Measurements from ENCODE around the gene PMEPA1. TPM values are rescaled to one million over a fixed set of nuclear protein-coding genes. Genes with fewer than 3 reads are reported as not detected.

The PMEPA1 gene
- total RNA-seq, 1 donor from 2014 or later = 61.3 TPM

DNA sequence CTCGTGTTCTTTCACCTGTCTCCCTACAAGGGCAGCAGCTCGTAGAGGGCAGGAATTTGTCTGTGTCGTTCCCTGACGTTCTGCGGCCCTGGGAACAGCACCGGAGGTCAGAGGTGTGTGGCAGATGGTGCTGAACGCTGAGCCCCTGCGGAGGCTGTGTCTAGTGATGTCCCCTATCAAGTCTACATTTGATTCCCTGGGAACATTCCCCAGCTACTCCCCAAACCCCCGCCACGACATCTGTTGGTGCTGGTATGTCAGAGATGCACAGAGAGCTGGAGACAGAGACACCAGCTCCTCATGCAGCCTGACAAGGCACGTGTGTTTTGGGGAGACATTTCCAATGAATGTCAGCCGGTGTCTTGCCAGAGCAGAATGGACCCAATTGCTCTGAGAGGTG, 7.7 kb downstream of the PMEPA1 start:
- no peak for DNase-seq (ENCODE audit: low spot score)
- no peak overlapping the region for H3K4me3 Mint-ChIP-seq (ENCODE audit: unreplicated experiment)
- peaks cover 14% of the 10 kb centered on the region for H3K36me3 Mint-ChIP-seq (ENCODE audit: low read depth, unreplicated experiment)
- H3K27ac Mint-ChIP-seq (ENCODE audit: unreplicated experiment) = no peak overlapping the region
- H3K4me1 Mint-ChIP-seq (ENCODE audit: unreplicated experiment) = peaks cover 59% of the 10 kb centered on the region
- TF ChIP-seq, protein P1, sequence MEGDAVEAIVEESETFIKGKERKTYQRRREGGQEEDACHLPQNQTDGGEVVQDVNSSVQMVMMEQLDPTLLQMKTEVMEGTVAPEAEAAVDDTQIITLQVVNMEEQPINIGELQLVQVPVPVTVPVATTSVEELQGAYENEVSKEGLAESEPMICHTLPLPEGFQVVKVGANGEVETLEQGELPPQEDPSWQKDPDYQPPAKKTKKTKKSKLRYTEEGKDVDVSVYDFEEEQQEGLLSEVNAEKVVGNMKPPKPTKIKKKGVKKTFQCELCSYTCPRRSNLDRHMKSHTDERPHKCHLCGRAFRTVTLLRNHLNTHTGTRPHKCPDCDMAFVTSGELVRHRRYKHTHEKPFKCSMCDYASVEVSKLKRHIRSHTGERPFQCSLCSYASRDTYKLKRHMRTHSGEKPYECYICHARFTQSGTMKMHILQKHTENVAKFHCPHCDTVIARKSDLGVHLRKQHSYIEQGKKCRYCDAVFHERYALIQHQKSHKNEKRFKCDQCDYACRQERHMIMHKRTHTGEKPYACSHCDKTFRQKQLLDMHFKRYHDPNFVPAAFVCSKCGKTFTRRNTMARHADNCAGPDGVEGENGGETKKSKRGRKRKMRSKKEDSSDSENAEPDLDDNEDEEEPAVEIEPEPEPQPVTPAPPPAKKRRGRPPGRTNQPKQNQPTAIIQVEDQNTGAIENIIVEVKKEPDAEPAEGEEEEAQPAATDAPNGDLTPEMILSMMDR (IDR thresholded peaks at IDR 0.05; ENCODE audit: unreplicated experiment) = no peak
- H3K9me3 Mint-ChIP-seq (ENCODE audit: unreplicated experiment) = no peaks in the 10 kb centered on the region
- H3K27me3 Mint-ChIP-seq (ENCODE audit: unreplicated experiment) = peaks cover 7% of the 10 kb centered on the region

DNA sequence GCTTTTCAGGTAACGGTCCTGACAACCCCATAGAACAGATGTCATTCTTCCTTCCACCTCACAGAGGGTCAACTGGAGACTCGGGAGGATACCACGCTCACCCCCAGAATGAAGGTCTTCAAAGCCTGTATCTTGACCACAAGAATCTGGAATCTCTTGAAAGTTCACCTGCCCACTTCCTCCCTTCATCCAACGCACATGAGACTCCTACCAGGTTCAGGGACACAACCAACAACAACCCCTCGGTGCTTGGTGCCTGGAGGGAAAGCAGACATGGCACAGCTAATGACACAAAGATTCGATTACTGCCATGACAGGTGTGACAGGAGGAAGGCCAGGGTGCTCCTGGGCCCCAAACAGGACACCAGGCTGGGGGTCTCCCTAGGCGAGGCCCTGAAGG, 8.2 kb downstream of the PMEPA1 start:
- Mint-ChIP-seq H3K27ac (ENCODE audit: unreplicated experiment) (no peak overlapping the region), H3K4me3 (ENCODE audit: unreplicated experiment) (no peak overlapping the region), H3K9me3 (ENCODE audit: unreplicated experiment) (no peaks in the 10 kb centered on the region), H3K27me3 (ENCODE audit: unreplicated experiment) (peaks cover 11% of the 10 kb centered on the region), H3K36me3 (ENCODE audit: low read depth, unreplicated experiment) (peaks cover 11% of the 10 kb centered on the region), H3K4me1 (ENCODE audit: unreplicated experiment) (peaks cover 59% of the 10 kb centered on the region)
- no peak for DNase-seq (ENCODE audit: low spot score)
- TF ChIP-seq, protein P1 (IDR thresholded peaks at IDR 0.05; ENCODE audit: unreplicated experiment) = no peak

DNA sequence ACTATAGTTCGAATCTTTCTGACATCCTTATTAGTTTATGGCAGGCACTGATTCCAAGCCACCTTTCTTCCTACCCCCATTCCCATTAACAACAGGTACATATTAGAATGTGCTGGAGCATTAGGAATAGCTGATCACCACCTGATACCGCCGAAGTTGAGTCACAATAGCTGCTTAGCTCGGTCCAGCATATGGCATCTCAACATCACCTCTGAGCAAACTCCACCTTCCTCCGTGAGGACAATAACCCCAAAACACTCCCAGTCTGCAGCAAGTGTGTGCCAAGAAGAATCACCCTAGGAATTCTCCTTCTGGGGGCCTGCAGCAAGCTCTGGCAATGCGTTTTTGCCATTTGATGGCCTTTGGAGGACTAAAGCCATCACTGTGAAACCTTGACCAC, 8.7 kb downstream of the PMEPA1 start:
- DNase-seq (ENCODE audit: low spot score) = no peak
- no peaks in the 10 kb centered on the region for H3K9me3 Mint-ChIP-seq (ENCODE audit: unreplicated experiment)
- H3K4me1 Mint-ChIP-seq (ENCODE audit: unreplicated experiment) = peaks cover 58% of the 10 kb centered on the region
- H3K27me3 Mint-ChIP-seq (ENCODE audit: unreplicated experiment) = peaks cover 13% of the 10 kb centered on the region
- H3K4me3 Mint-ChIP-seq (ENCODE audit: unreplicated experiment) = no peak overlapping the region
- TF ChIP-seq, protein P1 (IDR thresholded peaks at IDR 0.05; ENCODE audit: unreplicated experiment) = no peak
- H3K36me3 Mint-ChIP-seq (ENCODE audit: low read depth, unreplicated experiment) = peaks cover 11% of the 10 kb centered on the region
- H3K27ac Mint-ChIP-seq (ENCODE audit: unreplicated experiment) = no peak overlapping the region

DNA sequence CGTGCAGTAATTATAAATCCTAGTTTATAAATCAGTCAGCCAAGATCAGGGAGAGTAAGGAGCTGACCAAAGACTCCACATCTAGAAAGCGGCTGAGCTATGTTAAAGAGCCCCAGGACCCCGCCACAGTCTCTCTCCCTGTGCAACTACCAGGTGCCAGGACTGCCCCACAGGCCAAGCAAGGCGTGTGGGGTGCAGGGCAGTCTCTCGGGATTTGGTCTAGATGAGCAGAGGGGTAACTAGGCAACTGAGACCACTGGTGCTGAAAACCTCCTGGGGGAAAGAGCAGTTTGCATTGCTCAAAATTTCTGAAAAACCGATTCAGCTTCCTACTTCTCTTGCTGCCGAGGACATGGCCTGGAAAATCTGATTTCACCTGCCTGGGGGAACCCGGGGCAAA, 10.4 kb downstream of the PMEPA1 start:
- H3K4me1 Mint-ChIP-seq (ENCODE audit: unreplicated experiment) = peaks cover 51% of the 10 kb centered on the region
- no peak overlapping the region for H3K4me3 Mint-ChIP-seq (ENCODE audit: unreplicated experiment)
- H3K36me3 Mint-ChIP-seq (ENCODE audit: low read depth, unreplicated experiment) = peaks cover 6% of the 10 kb centered on the region
- no peaks in the 10 kb centered on the region for H3K9me3 Mint-ChIP-seq (ENCODE audit: unreplicated experiment)
- no peak overlapping the region for H3K27ac Mint-ChIP-seq (ENCODE audit: unreplicated experiment)
- no peak for DNase-seq (ENCODE audit: low spot score)
- peaks cover 14% of the 10 kb centered on the region for H3K27me3 Mint-ChIP-seq (ENCODE audit: unreplicated experiment)
- TF ChIP-seq, protein P1 (IDR thresholded peaks at IDR 0.05; ENCODE audit: unreplicated experiment) = no peak

DNA sequence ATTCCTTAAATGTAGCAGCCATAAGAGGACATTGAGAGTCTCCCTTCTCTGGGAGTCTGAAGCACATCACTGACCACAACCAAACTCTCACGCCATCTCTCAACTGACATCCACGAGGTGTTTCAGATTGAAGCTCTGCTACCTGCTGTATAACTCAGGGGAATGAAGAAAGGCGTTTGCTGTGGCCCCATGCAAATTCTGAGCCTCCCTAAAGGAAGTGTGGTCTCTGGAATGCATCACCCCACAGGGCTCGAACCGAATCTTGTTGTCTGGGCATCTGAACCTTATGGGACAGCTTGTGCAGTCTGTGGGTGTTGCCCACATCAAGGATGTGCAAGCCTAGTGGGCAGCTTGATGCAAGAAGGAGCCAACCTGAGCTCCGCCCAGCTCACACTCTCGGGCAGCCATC, 10.9 kb downstream of the PMEPA1 start:
- Mint-ChIP-seq H3K36me3 (ENCODE audit: low read depth, unreplicated experiment) (peaks cover 9% of the 10 kb centered on the region), H3K4me1 (ENCODE audit: unreplicated experiment) (peaks cover 54% of the 10 kb centered on the region), H3K9me3 (ENCODE audit: unreplicated experiment) (no peaks in the 10 kb centered on the region), H3K4me3 (ENCODE audit: unreplicated experiment) (no peak overlapping the region), H3K27me3 (ENCODE audit: unreplicated experiment) (peaks cover 16% of the 10 kb centered on the region), H3K27ac (ENCODE audit: unreplicated experiment) (no peak overlapping the region)
- TF ChIP-seq, protein P1 (IDR thresholded peaks at IDR 0.05; ENCODE audit: unreplicated experiment) = no peak
- DNase-seq (ENCODE audit: low spot score) = no peak
